HepG2 (cell line): Measurements from ENCODE around the gene NBR1. TPM values are rescaled to one million over a fixed set of nuclear protein-coding genes. Genes with fewer than 3 reads are reported as not detected.

Source experiments
- ARID5B ChIP-seq: IDR thresholded peaks from 2 replicates; pipeline ENCODE4 v1.4.0; 2020; ENCODE audit warnings: mild to moderate bottlenecking, missing genetic modification reagents
- EZH2 ChIP-seq: conservative IDR thresholded peaks from 2 replicates; pipeline ENCODE4 v1.6.1; 2012; ENCODE audit warnings: mild to moderate bottlenecking, low read depth, low read length, moderate library complexity
- GATAD2A ChIP-seq: IDR thresholded peaks from 2 replicates; pipeline ENCODE4 v1.6.1; 2016
- HMG20B ChIP-seq: conservative IDR thresholded peaks from 2 replicates; pipeline ENCODE4 v1.6.1; 2016; ENCODE audit warnings: missing genetic modification reagents, missing compliant biosample characterization
- KLF11 ChIP-seq: IDR thresholded peaks from 2 replicates; pipeline ENCODE4 v1.6.1; 2016; ENCODE audit warnings: missing compliant biosample characterization
- NCOA2 ChIP-seq: sonication (generic); formaldehyde crosslinking; IDR thresholded peaks from 2 replicates; pipeline ENCODE4 v1.8.0; 2022; ENCODE audit warnings: inconsistent platforms
- PCBP2 ChIP-seq: fragments of 200-400 bp; formaldehyde crosslinking; optimal IDR thresholded peaks from 2 replicates; pipeline ENCODE3; 2018; ENCODE audit warnings: low read length, low read depth; ENCODE audit not compliant: poor library complexity, severe bottlenecking
- POLR2A ChIP-seq, 2 experiments: IDR thresholded peaks; 2 replicates each; pipeline ENCODE4 v1.6.1; 2011; ENCODE audit warnings: low read depth in 2 of 2, low read length in 2 of 2, mild to moderate bottlenecking in 1 of 2, moderate library complexity in 1 of 2; ENCODE audit not compliant: insufficient read depth in 1 of 2
- SAP130 ChIP-seq: IDR thresholded peaks from 2 replicates; pipeline ENCODE4 v1.6.1; 2016; ENCODE audit warnings: low read depth
- SATB2 ChIP-seq: sonication (generic); formaldehyde crosslinking; IDR thresholded peaks from 2 replicates; pipeline ENCODE4 v1.5.0; 2020; ENCODE audit warnings: missing genetic modification reagents
- TCF7 ChIP-seq: sonication (generic); IDR thresholded peaks from 2 replicates; pipeline ENCODE4 v1.6.1; 2016; ENCODE audit warnings: antibody characterized with exemption, low read depth
- YEATS4 ChIP-seq: sonication (generic); formaldehyde crosslinking; IDR thresholded peaks from 2 replicates; pipeline ENCODE4 v1.4.0; 2020; ENCODE audit warnings: missing genetic modification reagents, borderline replicate concordance
- ZNF12 ChIP-seq: sonication (generic); formaldehyde crosslinking; IDR thresholded peaks from 2 replicates; pipeline ENCODE4 v1.5.0; 2020; ENCODE audit warnings: missing genetic modification reagents
- ZNF18 ChIP-seq: sonication (generic); formaldehyde crosslinking; IDR thresholded peaks from 2 replicates; pipeline ENCODE4 v1.8.0; 2022; ENCODE audit warnings: mild to moderate bottlenecking, missing genetic modification reagents; ENCODE audit not compliant: insufficient replicate concordance
- ZNF232 ChIP-seq: sonication (generic); formaldehyde crosslinking; IDR thresholded peaks from 2 replicates; pipeline ENCODE4 v1.4.0; 2020; ENCODE audit warnings: missing genetic modification reagents, borderline replicate concordance
- ZNF34 ChIP-seq: sonication (generic); formaldehyde crosslinking; IDR thresholded peaks from 2 replicates; pipeline ENCODE4 v1.4.0; 2020; ENCODE audit warnings: mild to moderate bottlenecking, missing genetic modification reagents, borderline replicate concordance
- polyA plus RNA-seq, 8 experiments: library from polyadenylated mRNA; depleted of rRNA in 3 of 8; stranded (reverse) in 7 of 8; unstranded in 1 of 8; fragments of >200 nt; fragmentation: Illumina TruSeq in 4 of 8; extraction: Trizol in 4 of 8; gene quantifications; 2 replicates each; pipeline versions ENCODE4 v1.2.1 to v1.2.3, GENCODE V29; 2011 to 2016; ENCODE audit warnings: low read depth in 4 of 8, missing spikeins in 1 of 8, mixed read lengths in 1 of 8; ENCODE audit not compliant: insufficient read depth in 1 of 8
- total RNA-seq, 5 experiments: library from RNA; depleted of rRNA; stranded (reverse); fragments of >200 nt; fragmentation: Illumina TruSeq; extraction: Trizol; gene quantifications; 2 replicates each; pipeline ENCODE4 v1.2.3, GENCODE V29; 2016; ENCODE audit warnings: low read depth in 1 of 5
- TF ChIP-seq, protein P1 (sequence below): sonication (generic); formaldehyde crosslinking; conservative IDR thresholded peaks from 2 replicates; pipeline ENCODE4 v1.4.0; 2020; ENCODE audit warnings: mild to moderate bottlenecking, missing genetic modification reagents, moderate library complexity
- TF ChIP-seq, protein P2 (sequence below): sonication (generic); formaldehyde crosslinking; IDR thresholded peaks from 2 replicates; pipeline ENCODE4 v1.4.0; 2020; ENCODE audit warnings: low read depth, missing genetic modification reagents

Gene NBR1
- total and polyA plus RNA-seq, 2 of the 13 experiments (the other 11 are each of a cell fraction or from before 2014, with no cell fraction given), result 51.7 to 121 TPM

DNA sequence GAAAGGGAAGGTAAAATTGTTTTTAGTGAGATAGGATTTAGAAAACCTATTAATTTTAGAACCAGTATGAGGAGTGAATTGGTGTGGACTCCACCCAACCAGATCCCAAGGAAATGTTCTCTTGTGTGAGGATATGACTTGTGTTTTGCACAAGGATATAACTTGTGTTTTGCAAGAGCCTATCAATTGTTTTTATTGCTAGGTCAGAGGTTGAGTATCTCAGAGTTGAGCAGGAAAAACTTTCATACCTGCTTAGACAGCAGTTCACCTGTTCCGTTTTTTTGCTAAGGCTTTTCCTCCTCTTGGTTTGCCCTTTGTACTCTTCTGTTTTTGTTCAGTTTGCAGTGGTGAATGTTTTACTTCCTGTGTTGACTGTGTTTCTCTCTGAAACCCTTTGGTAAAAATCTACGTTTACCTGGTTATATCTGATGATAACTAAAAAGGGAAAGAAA lies 5.1 kb downstream of the NBR1 start (continued):
- TF ChIP-seq ARID5B (peak; percentile 81), TCF7 (no peak), PCBP2 (no peak), YEATS4 (CRISPR knock-in tag) (peak; percentile 45; the same call in 1 of the 2 replicates), ZNF34 (CRISPR knock-in tag) (0 out of 2 replicates have a peak, but pooled peaks have one; percentile 37), SATB2 (CRISPR knock-in tag) (no peak), EZH2 (no peak), HMG20B (CRISPR knock-in tag) (peak; percentile 57; the same call in 1 of the 2 replicates), SAP130 (CRISPR knock-in tag) (peak; percentile 90), ZNF18 (CRISPR knock-in tag) (peak; percentile 5), KLF11 (CRISPR knock-in tag) (0 out of 2 replicates have a peak, but pooled peaks have one; percentile 50), NCOA2 (CRISPR knock-in tag) (peak; percentile 71), POLR2A (IDR thresholded peaks at IDR 0.05; ENCODE audit: insufficient read depth in 1 of 2, low read depth in 2 of 2, low read length in 2 of 2) (peak in 1 of 2 experiments; percentile 21; a peak in 1 of 4 replicates), GATAD2A (CRISPR knock-in tag) (peak; percentile 92), ZNF12 (CRISPR knock-in tag) (peak; percentile 59; the same call in 1 of the 2 replicates), ZNF232 (peak; percentile 72; the same call in 1 of the 2 replicates)
- TF ChIP-seq, protein P1, sequence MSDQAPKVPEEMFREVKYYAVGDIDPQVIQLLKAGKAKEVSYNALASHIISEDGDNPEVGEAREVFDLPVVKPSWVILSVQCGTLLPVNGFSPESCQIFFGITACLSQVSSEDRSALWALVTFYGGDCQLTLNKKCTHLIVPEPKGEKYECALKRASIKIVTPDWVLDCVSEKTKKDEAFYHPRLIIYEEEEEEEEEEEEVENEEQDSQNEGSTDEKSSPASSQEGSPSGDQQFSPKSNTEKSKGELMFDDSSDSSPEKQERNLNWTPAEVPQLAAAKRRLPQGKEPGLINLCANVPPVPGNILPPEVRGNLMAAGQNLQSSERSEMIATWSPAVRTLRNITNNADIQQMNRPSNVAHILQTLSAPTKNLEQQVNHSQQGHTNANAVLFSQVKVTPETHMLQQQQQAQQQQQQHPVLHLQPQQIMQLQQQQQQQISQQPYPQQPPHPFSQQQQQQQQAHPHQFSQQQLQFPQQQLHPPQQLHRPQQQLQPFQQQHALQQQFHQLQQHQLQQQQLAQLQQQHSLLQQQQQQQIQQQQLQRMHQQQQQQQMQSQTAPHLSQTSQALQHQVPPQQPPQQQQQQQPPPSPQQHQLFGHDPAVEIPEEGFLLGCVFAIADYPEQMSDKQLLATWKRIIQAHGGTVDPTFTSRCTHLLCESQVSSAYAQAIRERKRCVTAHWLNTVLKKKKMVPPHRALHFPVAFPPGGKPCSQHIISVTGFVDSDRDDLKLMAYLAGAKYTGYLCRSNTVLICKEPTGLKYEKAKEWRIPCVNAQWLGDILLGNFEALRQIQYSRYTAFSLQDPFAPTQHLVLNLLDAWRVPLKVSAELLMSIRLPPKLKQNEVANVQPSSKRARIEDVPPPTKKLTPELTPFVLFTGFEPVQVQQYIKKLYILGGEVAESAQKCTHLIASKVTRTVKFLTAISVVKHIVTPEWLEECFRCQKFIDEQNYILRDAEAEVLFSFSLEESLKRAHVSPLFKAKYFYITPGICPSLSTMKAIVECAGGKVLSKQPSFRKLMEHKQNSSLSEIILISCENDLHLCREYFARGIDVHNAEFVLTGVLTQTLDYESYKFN (CRISPR knock-in tag), result peak; percentile 98
- TF ChIP-seq, protein P2, sequence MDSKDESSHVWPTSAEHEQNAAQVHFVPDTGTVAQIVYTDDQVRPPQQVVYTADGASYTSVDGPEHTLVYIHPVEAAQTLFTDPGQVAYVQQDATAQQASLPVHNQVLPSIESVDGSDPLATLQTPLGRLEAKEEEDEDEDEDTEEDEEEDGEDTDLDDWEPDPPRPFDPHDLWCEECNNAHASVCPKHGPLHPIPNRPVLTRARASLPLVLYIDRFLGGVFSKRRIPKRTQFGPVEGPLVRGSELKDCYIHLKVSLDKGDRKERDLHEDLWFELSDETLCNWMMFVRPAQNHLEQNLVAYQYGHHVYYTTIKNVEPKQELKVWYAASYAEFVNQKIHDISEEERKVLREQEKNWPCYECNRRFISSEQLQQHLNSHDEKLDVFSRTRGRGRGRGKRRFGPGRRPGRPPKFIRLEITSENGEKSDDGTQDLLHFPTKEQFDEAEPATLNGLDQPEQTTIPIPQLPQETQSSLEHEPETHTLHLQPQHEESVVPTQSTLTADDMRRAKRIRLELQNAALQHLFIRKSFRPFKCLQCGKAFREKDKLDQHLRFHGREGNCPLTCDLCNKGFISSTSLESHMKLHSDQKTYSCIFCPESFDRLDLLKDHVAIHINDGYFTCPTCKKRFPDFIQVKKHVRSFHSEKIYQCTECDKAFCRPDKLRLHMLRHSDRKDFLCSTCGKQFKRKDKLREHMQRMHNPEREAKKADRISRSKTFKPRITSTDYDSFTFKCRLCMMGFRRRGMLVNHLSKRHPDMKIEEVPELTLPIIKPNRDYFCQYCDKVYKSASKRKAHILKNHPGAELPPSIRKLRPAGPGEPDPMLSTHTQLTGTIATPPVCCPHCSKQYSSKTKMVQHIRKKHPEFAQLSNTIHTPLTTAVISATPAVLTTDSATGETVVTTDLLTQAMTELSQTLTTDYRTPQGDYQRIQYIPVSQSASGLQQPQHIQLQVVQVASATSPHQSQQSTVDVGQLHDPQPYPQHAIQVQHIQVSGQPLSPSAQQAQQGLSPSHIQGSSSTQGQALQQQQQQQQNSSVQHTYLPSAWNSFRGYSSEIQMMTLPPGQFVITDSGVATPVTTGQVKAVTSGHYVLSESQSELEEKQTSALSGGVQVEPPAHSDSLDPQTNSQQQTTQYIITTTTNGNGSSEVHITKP (CRISPR knock-in tag), result 0 out of 2 replicates have a peak, but pooled peaks have one; percentile 32
